DOHH2 (cell line): ENCODE results near the gene CCSER2.

Experiments used
- H3F3A ChIP-seq: fragments of 200-600 bp; sonication (generic), shearing (Covaris generic); 2 replicates; pipeline ENCODE4 v1.6.0; 2016; ENCODE audit warnings: antibody characterized with exemption, mild to moderate bottlenecking; ENCODE audit not compliant: control insufficient read depth, insufficient read depth
- H3K27ac ChIP-seq: fragments of 200-600 bp; sonication (generic); 2 replicates; pipeline ENCODE4 v1.5.1; 2014; ENCODE audit warnings: low read depth, mild to moderate bottlenecking, low read length, moderate library complexity
- H3K27me3 ChIP-seq: fragments of 200-600 bp; sonication (generic); 2 replicates; pipeline ENCODE4 v1.6.1; 2014; ENCODE audit warnings: mild to moderate bottlenecking, low read length, mixed read lengths; ENCODE audit not compliant: control insufficient read depth
- H3K36me3 ChIP-seq: fragments of 200-600 bp; sonication (generic); 2 replicates; pipeline ENCODE4 v1.6.1; 2014; ENCODE audit warnings: mild to moderate bottlenecking, low read length, moderate library complexity, mixed read lengths; ENCODE audit not compliant: control insufficient read depth
- H3K4me1 ChIP-seq: fragments of 200-600 bp; sonication (generic); 2 replicates; pipeline ENCODE4 v1.6.1; 2014; ENCODE audit warnings: mild to moderate bottlenecking, low read length, mixed read lengths; ENCODE audit not compliant: control insufficient read depth
- H3K4me2 ChIP-seq: fragments of 200-600 bp; sonication (generic); 2 replicates; pipeline ENCODE4 v1.6.0; 2014; ENCODE audit warnings: mild to moderate bottlenecking, low read length, moderate library complexity
- H3K4me3 ChIP-seq: fragments of 200-600 bp; sonication (generic); 2 replicates; pipeline ENCODE4 v1.5.1; 2014; ENCODE audit warnings: mild to moderate bottlenecking, low read length, mixed read lengths
- H3K79me2 ChIP-seq: fragments of 200-600 bp; sonication (generic); 2 replicates; pipeline ENCODE4 v1.6.1; 2014; ENCODE audit warnings: mild to moderate bottlenecking, low read length, mixed read lengths; ENCODE audit not compliant: control insufficient read depth
- H3K9me2 ChIP-seq: fragments of 200-600 bp; sonication (generic); replicated peaks from 2 replicates; pipeline ENCODE4 v1.6.1; 2014; ENCODE audit warnings: mild to moderate bottlenecking, low read length, mixed read lengths; ENCODE audit not compliant: control insufficient read depth
- H3K9me3 ChIP-seq: fragments of 200-600 bp; sonication (generic); 2 replicates; pipeline ENCODE4 v1.6.1; 2014; ENCODE audit warnings: antibody characterized with exemption, low read length, mixed read lengths; ENCODE audit not compliant: control insufficient read depth, insufficient read depth
- H4K20me1 ChIP-seq: fragments of 200-600 bp; sonication (generic); 2 replicates; pipeline ENCODE4 v1.6.0; 2014; ENCODE audit warnings: low read depth, mild to moderate bottlenecking, antibody characterized with exemption, low read length, moderate library complexity; ENCODE audit not compliant: control insufficient read depth, insufficient read depth
- EZH2phosphoT487 ChIP-seq: fragments of 200-600 bp; sonication (generic); IDR thresholded peaks from 2 replicates; pipeline ENCODE4 v1.6.1; 2017; ENCODE audit warnings: borderline replicate concordance, mild to moderate bottlenecking, antibody characterized with exemption, low read length, moderate library complexity, mixed read lengths
- TF ChIP-seq, protein P1 (sequence below): fragments of 200-600 bp; sonication (generic); IDR thresholded peaks from one replicate; pipeline ENCODE4 v1.5.1; 2014; ENCODE audit warnings: antibody characterized with exemption, mild to moderate bottlenecking, low read depth, low read length; ENCODE audit not compliant: poor library complexity, severe bottlenecking

CCSER2 gene

DNA sequence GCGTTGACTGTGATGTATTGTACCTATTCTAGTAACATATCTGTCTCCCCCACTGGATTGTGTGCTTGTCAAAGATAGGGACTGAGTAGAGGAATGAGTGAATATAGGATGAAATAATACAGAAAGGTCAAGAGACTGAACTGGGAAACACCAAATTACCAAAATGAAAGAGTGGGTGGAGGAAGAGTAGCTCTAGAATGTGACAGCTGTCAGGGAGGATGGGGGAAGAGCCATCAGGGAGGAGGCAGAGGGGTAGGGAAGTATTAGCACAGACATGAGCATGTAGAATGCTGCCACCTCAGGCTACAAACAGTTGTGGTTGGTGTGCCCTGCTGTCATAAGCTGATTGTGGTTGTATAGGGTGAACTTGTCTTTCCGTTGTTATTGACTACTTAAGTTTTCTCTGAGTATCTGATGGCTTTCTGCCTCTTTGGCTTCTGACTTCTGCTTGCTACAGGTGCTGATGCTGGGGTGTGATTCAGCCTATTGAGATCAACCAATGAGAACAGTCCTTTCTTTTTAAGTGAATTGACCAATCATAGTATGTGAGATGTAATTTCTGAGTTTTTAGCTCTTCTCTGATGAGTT is 5.6 kb downstream of the CCSER2 start:
- H4K20me1 ChIP-seq = peaks cover 15% of the 10 kb centered on the region
- no peaks in the 10 kb centered on the region for H3K27me3 ChIP-seq
- peaks cover 93% of the 10 kb centered on the region for H3K79me2 ChIP-seq
- H3K4me2 ChIP-seq = 0 out of 2 replicates have a peak overlapping the region, but pooled peaks have one; percentile 2
- no peaks in the 10 kb centered on the region for H3K9me3 ChIP-seq
- peaks cover 29% of the 10 kb centered on the region for H3K4me1 ChIP-seq
- no peak overlapping the region for H3K4me3 ChIP-seq
- no peaks in the 10 kb centered on the region for H3K9me2 ChIP-seq
- no peak overlapping the region for H3K27ac ChIP-seq
- TF ChIP-seq, protein P1, sequence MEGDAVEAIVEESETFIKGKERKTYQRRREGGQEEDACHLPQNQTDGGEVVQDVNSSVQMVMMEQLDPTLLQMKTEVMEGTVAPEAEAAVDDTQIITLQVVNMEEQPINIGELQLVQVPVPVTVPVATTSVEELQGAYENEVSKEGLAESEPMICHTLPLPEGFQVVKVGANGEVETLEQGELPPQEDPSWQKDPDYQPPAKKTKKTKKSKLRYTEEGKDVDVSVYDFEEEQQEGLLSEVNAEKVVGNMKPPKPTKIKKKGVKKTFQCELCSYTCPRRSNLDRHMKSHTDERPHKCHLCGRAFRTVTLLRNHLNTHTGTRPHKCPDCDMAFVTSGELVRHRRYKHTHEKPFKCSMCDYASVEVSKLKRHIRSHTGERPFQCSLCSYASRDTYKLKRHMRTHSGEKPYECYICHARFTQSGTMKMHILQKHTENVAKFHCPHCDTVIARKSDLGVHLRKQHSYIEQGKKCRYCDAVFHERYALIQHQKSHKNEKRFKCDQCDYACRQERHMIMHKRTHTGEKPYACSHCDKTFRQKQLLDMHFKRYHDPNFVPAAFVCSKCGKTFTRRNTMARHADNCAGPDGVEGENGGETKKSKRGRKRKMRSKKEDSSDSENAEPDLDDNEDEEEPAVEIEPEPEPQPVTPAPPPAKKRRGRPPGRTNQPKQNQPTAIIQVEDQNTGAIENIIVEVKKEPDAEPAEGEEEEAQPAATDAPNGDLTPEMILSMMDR = no peak
- no peak for TF ChIP-seq EZH2phosphoT487
- H3F3A ChIP-seq = no peaks in the 10 kb centered on the region
- no peaks in the 10 kb centered on the region for H3K36me3 ChIP-seq

DNA sequence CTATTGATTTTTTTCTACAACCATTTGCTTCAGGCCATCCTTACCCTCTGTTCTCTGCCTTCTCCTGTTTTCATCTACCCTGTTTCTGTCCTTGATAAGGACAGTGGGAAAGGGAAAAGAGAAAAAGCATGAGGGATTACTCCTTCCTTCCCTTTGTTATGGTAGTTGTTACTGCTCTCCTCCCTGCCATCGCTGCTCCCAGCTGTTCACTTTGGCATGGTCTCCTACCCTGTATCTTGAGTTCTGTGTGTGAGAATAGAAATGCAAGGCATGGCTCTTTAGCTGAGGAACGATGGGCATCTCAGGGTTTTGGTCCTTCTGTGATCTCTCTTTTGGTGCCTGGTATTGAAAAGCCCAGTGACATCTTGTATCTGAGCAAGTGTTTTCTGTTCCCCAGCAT is 6.4 kb downstream of the CCSER2 start:
- no peak for TF ChIP-seq EZH2phosphoT487
- TF ChIP-seq, protein P1 = no peak
- H3K9me3 ChIP-seq = no peaks in the 10 kb centered on the region
- no peaks in the 10 kb centered on the region for H3F3A ChIP-seq
- no peak overlapping the region for H3K4me2 ChIP-seq
- no peaks in the 10 kb centered on the region for H3K36me3 ChIP-seq
- H3K4me1 ChIP-seq = peaks cover 23% of the 10 kb centered on the region
- no peak overlapping the region for H3K4me3 ChIP-seq
- peaks cover 11% of the 10 kb centered on the region for H4K20me1 ChIP-seq
- no peaks in the 10 kb centered on the region for H3K27me3 ChIP-seq
- H3K9me2 ChIP-seq = no peaks in the 10 kb centered on the region
- H3K27ac ChIP-seq = no peak overlapping the region
- peaks cover 86% of the 10 kb centered on the region for H3K79me2 ChIP-seq

DNA sequence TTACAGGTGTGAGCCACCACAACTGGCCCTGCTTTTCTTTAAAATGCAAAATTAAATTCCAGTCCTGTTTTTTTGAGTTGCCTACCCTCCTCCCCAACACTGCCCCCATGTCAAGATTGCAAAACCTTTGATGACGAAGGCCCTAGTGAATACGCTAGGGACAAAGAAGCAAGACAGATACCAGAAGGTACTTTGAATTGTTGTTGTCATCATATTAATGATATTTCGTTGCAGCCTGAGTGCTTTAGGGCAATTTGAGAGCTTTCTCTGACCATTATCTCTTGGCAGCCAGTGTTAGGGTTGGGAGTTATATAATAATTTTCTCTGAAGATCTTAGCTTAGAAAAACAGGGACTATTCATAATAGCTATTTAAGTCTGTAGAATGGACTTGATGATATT is 7.1 kb downstream of the CCSER2 start:
- H3K4me3 ChIP-seq = no peak overlapping the region
- H3K4me2 ChIP-seq = no peak overlapping the region
- no peak for TF ChIP-seq EZH2phosphoT487
- TF ChIP-seq, protein P1 = no peak
- no peak overlapping the region for H3K27ac ChIP-seq
- H3K9me3 ChIP-seq = no peaks in the 10 kb centered on the region
- H3K79me2 ChIP-seq = peaks cover 83% of the 10 kb centered on the region
- H3K27me3 ChIP-seq = no peaks in the 10 kb centered on the region
- H3K36me3 ChIP-seq = no peaks in the 10 kb centered on the region
- H4K20me1 ChIP-seq = peaks cover 11% of the 10 kb centered on the region
- H3K4me1 ChIP-seq = peaks cover 16% of the 10 kb centered on the region
- no peaks in the 10 kb centered on the region for H3K9me2 ChIP-seq
- no peaks in the 10 kb centered on the region for H3F3A ChIP-seq
